ENCODE measurements around the gene SAYSD1.

The SAYSD1 gene

GRCh38 chr6:39108041-39108839, 6.7 kb downstream of the SAYSD1 start:
- ATAC-seq, result no peak
- DNase-seq, result no peak

GRCh38 chr6:39107641-39108040, 7.3 kb downstream of the SAYSD1 start:
- DNase-seq, result no peak
- ATAC-seq, result no peak

- ATAC-seq (no peak), DNase-seq (no peak)
Measured at GRCh38 chr6:39107034-39107433, 8.0 kb downstream of the SAYSD1 start.

- ATAC-seq, result no peak
- no peak for DNase-seq
Measured at GRCh38 chr6:39104528-39104927, 10.5 kb downstream of the SAYSD1 start.

GRCh38 chr6:39102821-39103136, 12.2 kb downstream of the SAYSD1 start:
- ATAC-seq, result peak; percentile 50
- no peak for DNase-seq

GRCh38 chr6:39102071-39102820, 12.7 kb downstream of the SAYSD1 start:
- DNase-seq (peak; percentile 26), ATAC-seq (peak; percentile 25)

- peak; percentile 86 for ATAC-seq
Measured at GRCh38 chr6:39100358-39100757, 14.6 kb downstream of the SAYSD1 start.

GRCh38 chr6:39095578-39095977, 19.4 kb downstream of the SAYSD1 start:
- ATAC-seq (no peak), DNase-seq (no peak)

More at GRCh38 chr6:39100358-39100757, 14.6 kb downstream of the SAYSD1 start:
- DNase-seq, result no peak

- DNase-seq, result no peak
Measured at GRCh38 chr6:39093149-39093708, 21.8 kb downstream of the SAYSD1 start.

GRCh38 chr6:39092124-39092523, 22.9 kb downstream of the SAYSD1 start:
- DNase-seq (no peak), ATAC-seq (no peak)

More at GRCh38 chr6:39093149-39093708, 21.8 kb downstream of the SAYSD1 start:
- no peak for ATAC-seq

GRCh38 chr6:39091220-39091619, 23.8 kb downstream of the SAYSD1 start:
- ATAC-seq, result no peak

GRCh38 chr6:39090036-39090435, 24.9 kb downstream of the SAYSD1 start:
- ATAC-seq (no peak), DNase-seq (no peak)

More at GRCh38 chr6:39091220-39091619, 23.8 kb downstream of the SAYSD1 start:
- DNase-seq, result no peak

GRCh38 chr6:39088331-39088730, 26.7 kb downstream of the SAYSD1 start:
- no peak for DNase-seq
- ATAC-seq, result no peak

GRCh38 chr6:39087197-39087596, 27.8 kb downstream of the SAYSD1 start:
- DNase-seq (no peak), ATAC-seq (no peak)

GRCh38 chr6:39086711-39087110, 28.3 kb downstream of the SAYSD1 start:
- DNase-seq (no peak), ATAC-seq (no peak)

- ATAC-seq (peak; percentile 85), DNase-seq (peak; percentile 52)
Measured at GRCh38 chr6:39086294-39086693, 28.7 kb downstream of the SAYSD1 start.

GRCh38 chr6:39085129-39085797, 29.7 kb downstream of the SAYSD1 start:
- DNase-seq (no peak), ATAC-seq (no peak)

- ATAC-seq (no peak), DNase-seq (no peak)
Measured at GRCh38 chr6:39084506-39084905, 30.5 kb downstream of the SAYSD1 start.

- DNase-seq (peak; percentile 28), ATAC-seq (peak; percentile 45)
Measured at GRCh38 chr6:39083231-39083634, 31.8 kb downstream of the SAYSD1 start.

- DNase-seq, result no peak
- ATAC-seq, result no peak
Measured at GRCh38 chr6:39082310-39082709, 32.7 kb downstream of the SAYSD1 start.

- no peak for DNase-seq
Measured at GRCh38 chr6:39080246-39080875, 34.6 kb downstream of the SAYSD1 start.

More at GRCh38 chr6:39080246-39080875, 34.6 kb downstream of the SAYSD1 start:
- no peak for ATAC-seq

Data from stimulated activated naive CD8-positive, alpha-beta T cell treated with anti-CD3 and anti-CD28 coated beads, Interleukin-15, Interleukin-2, amounts not matched to agents 100 U/mL and 50 U/mL, for 24 hours (primary cell).